H1 (cell line): Measurements from ENCODE around the gene GALNT6.

ENCODE experiments used
- CBX8 ChIP-seq: fragments of 300-800, 300-1000 bp; sonication (generic); IDR thresholded peaks from 2 replicates; pipeline ENCODE4 v1.7.1; 2016; ENCODE audit warnings: low read depth, low read length, borderline replicate concordance
- CREB1 ChIP-seq: IDR thresholded peaks from 2 replicates; pipeline ENCODE4 v1.6.1; 2012; ENCODE audit warnings: inconsistent platforms
- CTCF ChIP-seq, 3 experiments: IDR thresholded peaks; 1 replicate in 2 of 3; 2 replicates in 1 of 3; pipeline versions ENCODE4 v1.5.1 to v1.6.1; 2011; ENCODE audit warnings: low read length in 3 of 3, mild to moderate bottlenecking in 3 of 3, inconsistent platforms in 2 of 3, low read depth in 1 of 3, moderate library complexity in 1 of 3; ENCODE audit not compliant: insufficient read depth in 1 of 3; ENCODE audit errors: control extremely low read depth in 1 of 3
- EP300 ChIP-seq, 2 experiments: IDR thresholded peaks; 1 replicate in 1 of 2; 2 replicates in 1 of 2; pipeline ENCODE4 v1.6.1; 2011 to 2012; ENCODE audit warnings: low read depth in 2 of 2, low read length in 2 of 2, mild to moderate bottlenecking in 2 of 2, borderline replicate concordance in 1 of 2, inconsistent platforms in 1 of 2, moderate library complexity in 1 of 2
- EZH2 ChIP-seq: fragments of 200-600 bp; sonication (generic); IDR thresholded peaks from 2 replicates; pipeline ENCODE4 v1.7.1; 2012; ENCODE audit warnings: low read depth, mild to moderate bottlenecking, moderate library complexity, low read length, inconsistent platforms; ENCODE audit not compliant: severe bottlenecking
- JUN ChIP-seq: IDR thresholded peaks from 2 replicates; pipeline ENCODE4 v1.6.1; 2011; ENCODE audit warnings: low read depth, mild to moderate bottlenecking, improper control_type of control experiment, low read length
- JUND ChIP-seq: IDR thresholded peaks from 2 replicates; pipeline ENCODE4 v1.6.1; 2011; ENCODE audit warnings: mild to moderate bottlenecking, improper control_type of control experiment, low read length
- POLR2A ChIP-seq, 2 experiments: IDR thresholded peaks; 1 replicate in 1 of 2; 2 replicates in 1 of 2; pipeline ENCODE4 v1.6.1; 2011; ENCODE audit warnings: low read depth in 2 of 2, low read length in 2 of 2, mild to moderate bottlenecking in 2 of 2; ENCODE audit errors: control extremely low read depth in 1 of 2
- POLR2AphosphoS5 ChIP-seq: IDR thresholded peaks from 2 replicates; pipeline ENCODE4 v1.6.1; 2011; ENCODE audit warnings: low read depth, low read length
- RBBP5 ChIP-seq: IDR thresholded peaks from 2 replicates; pipeline ENCODE4 v1.7.1; 2012; ENCODE audit warnings: low read depth, mild to moderate bottlenecking, inconsistent platforms, low read length, moderate library complexity, borderline replicate concordance
- TAF1 ChIP-seq: IDR thresholded peaks from 2 replicates; pipeline ENCODE4 v1.6.1; 2011; ENCODE audit warnings: mild to moderate bottlenecking, low read depth, low read length
- TBP ChIP-seq: IDR thresholded peaks from 2 replicates; pipeline ENCODE4 v1.6.1; 2011; ENCODE audit warnings: low read depth, low read length, improper control_type of control experiment
- USF2 ChIP-seq: IDR thresholded peaks from 2 replicates; pipeline ENCODE4 v1.6.1; 2011; ENCODE audit warnings: low read length, improper control_type of control experiment
- ZNF274 ChIP-seq: IDR thresholded peaks from 2 replicates; pipeline ENCODE4 v1.7.0; 2012; ENCODE audit warnings: low read length, borderline replicate concordance; ENCODE audit errors: extremely low read depth

GRCh38 chr12:51424094-51424661 lies 33.0 kb upstream of the GALNT6 start:
- TF ChIP-seq CREB1 (no peak), ZNF274 (no peak), CBX8 (no peak), JUN (no peak), CTCF (IDR thresholded peaks at IDR 0.05; ENCODE audit: control extremely low read depth in 1 of 3, insufficient read depth in 1 of 3, low read depth in 1 of 3, low read length in 3 of 3) (no peak), TAF1 (no peak), EZH2 (no peak), TBP (no peak), POLR2A (IDR thresholded peaks at IDR 0.05; ENCODE audit: control extremely low read depth in 1 of 2, low read depth in 2 of 2, low read length in 2 of 2) (no peak), EP300 (IDR thresholded peaks at IDR 0.05; ENCODE audit: borderline replicate concordance in 1 of 2, low read depth in 2 of 2, low read length in 2 of 2) (no peak), POLR2AphosphoS5 (no peak), RBBP5 (no peak), JUND (no peak), USF2 (0 out of 2 replicates have a peak, but pooled peaks have one; percentile 10)
